ENCODE results near the gene ARFGEF2.

The ARFGEF2 gene

DNA sequence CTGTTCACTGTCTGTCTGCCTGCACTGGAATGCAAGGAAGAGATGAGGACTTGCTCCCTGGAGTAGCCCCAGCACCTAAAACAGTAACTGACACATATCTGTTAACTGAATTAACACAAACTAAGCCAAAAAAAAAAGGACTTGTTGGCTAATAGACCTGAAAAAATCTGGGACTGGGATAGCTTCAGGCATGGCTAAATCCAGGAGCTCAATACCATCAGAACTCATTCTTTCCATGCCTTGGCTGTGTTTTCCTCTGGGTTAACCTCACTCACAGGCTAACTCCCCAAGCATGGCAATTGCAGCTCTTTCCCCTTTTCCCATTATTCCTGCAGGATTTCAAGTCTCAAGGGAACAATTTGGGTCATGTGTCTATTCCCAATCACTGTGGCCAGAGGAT is 21.6 kb upstream of the ARFGEF2 start:
- TF ChIP-seq, protein P1, sequence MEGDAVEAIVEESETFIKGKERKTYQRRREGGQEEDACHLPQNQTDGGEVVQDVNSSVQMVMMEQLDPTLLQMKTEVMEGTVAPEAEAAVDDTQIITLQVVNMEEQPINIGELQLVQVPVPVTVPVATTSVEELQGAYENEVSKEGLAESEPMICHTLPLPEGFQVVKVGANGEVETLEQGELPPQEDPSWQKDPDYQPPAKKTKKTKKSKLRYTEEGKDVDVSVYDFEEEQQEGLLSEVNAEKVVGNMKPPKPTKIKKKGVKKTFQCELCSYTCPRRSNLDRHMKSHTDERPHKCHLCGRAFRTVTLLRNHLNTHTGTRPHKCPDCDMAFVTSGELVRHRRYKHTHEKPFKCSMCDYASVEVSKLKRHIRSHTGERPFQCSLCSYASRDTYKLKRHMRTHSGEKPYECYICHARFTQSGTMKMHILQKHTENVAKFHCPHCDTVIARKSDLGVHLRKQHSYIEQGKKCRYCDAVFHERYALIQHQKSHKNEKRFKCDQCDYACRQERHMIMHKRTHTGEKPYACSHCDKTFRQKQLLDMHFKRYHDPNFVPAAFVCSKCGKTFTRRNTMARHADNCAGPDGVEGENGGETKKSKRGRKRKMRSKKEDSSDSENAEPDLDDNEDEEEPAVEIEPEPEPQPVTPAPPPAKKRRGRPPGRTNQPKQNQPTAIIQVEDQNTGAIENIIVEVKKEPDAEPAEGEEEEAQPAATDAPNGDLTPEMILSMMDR (IDR thresholded peaks at IDR 0.05; ENCODE audit: low read depth, low read length) = no peak
- H3K4me3 ChIP-seq (ENCODE audit: low read depth, low read length) = no peak overlapping the region

GRCh38 chr20:48901326-48901725 is 20.2 kb upstream of the ARFGEF2 start:
- H3K4me3 ChIP-seq (ENCODE audit: low read depth, low read length) = no peak overlapping the region
- TF ChIP-seq, protein P1 (IDR thresholded peaks at IDR 0.05; ENCODE audit: low read depth, low read length) = no peak

GRCh38 chr20:48903705-48904104 is 17.8 kb upstream of the ARFGEF2 start:
- no peak overlapping the region for H3K4me3 ChIP-seq (ENCODE audit: low read depth, low read length)
- TF ChIP-seq, protein P1 (IDR thresholded peaks at IDR 0.05; ENCODE audit: low read depth, low read length) = no peak

GRCh38 chr20:48904566-48905296 is 16.8 kb upstream of the ARFGEF2 start:
- H3K4me3 ChIP-seq (ENCODE audit: low read depth, low read length) = no peak overlapping the region
- TF ChIP-seq, protein P1 (IDR thresholded peaks at IDR 0.05; ENCODE audit: low read depth, low read length) = peak; percentile 70

DNA sequence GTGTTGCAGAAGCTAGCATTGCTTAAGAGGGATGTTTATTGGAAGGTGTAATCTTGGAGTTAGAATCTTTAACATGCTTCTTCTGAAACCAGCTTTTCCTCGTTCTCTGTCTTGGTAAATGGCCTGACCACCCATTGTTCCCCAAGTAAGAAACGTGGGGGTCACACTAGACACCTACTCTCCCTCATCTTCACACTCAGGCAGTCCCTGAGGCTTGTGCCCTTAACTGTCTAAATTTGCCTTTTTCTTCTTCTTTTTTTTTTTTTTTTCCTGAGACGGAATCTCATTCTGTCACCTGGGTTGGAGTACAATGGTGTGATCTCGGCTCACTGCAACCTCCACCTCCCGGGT is 16.2 kb upstream of the ARFGEF2 start:
- H3K4me3 ChIP-seq (ENCODE audit: low read depth, low read length) = no peak overlapping the region
- TF ChIP-seq, protein P1 (IDR thresholded peaks at IDR 0.05; ENCODE audit: low read depth, low read length) = no peak

- TF ChIP-seq, protein P1 (IDR thresholded peaks at IDR 0.05; ENCODE audit: low read depth, low read length) = no peak
- H3K4me3 ChIP-seq (ENCODE audit: low read depth, low read length) = no peak overlapping the region
Observed at GRCh38 chr20:48906221-48906877, 15.2 kb upstream of the ARFGEF2 start.

DNA sequence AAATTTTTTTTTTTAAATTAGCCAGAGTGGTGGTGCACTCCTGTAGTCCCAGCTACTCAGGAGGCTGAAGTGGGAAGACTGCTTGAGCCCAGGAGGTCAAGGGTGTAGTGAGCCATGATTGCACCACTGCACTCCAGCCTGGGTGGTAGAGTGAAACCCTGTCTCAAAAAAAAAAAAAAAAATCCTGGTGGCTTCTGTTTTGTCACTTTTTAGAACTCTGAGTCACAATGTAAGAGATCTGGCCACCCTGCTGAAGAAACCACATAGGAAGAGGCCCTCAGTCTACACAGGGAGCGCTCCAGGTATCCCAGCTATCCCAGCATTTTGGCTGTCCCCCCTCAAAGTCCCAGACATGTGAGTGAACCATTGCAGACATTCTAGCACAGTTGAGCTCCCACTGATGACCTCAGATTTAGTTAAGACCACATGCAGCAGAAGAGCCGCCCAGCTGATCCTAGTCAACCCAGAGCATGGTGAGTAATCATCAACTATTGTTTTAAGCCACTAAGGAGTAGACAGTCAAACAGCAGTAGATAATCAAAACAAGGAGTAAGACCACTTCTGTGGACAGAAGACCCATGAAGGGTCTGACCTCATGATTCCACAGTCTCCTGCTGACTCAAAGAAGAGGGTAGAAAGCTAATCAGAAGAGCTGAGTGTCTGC is 12.7 kb upstream of the ARFGEF2 start:
- TF ChIP-seq, protein P1 (IDR thresholded peaks at IDR 0.05; ENCODE audit: low read depth, low read length) = no peak
- no peak overlapping the region for H3K4me3 ChIP-seq (ENCODE audit: low read depth, low read length)
